BLaER1 (cell line): Measurements from ENCODE around the gene NEIL3.

Source experiments
- H3K27ac ChIP-seq: shearing (Covaris generic); formaldehyde crosslinking; 2 replicates; pipeline ENCODE4 v1.8.1; 2022
- H3K27me3 ChIP-seq: shearing (Covaris generic); formaldehyde crosslinking; 2 replicates; pipeline ENCODE4 v1.8.1; 2022
- H3K36me3 ChIP-seq: shearing (Covaris generic); formaldehyde crosslinking; 2 replicates; pipeline ENCODE4 v1.8.1; 2022
- H3K4me1 ChIP-seq: shearing (Covaris generic); formaldehyde crosslinking; 2 replicates; pipeline ENCODE4 v1.8.1; 2022
- H3K4me2 ChIP-seq: shearing (Covaris generic); formaldehyde crosslinking; 2 replicates; pipeline ENCODE4 v1.8.1; 2022
- H3K4me3 ChIP-seq: shearing (Covaris generic); formaldehyde crosslinking; 2 replicates; pipeline ENCODE4 v1.8.1; 2022
- H3K9ac ChIP-seq: shearing (Covaris generic); formaldehyde crosslinking; 2 replicates; pipeline ENCODE4 v1.8.1; 2022
- H3K9me3 ChIP-seq: shearing (Covaris generic); formaldehyde crosslinking; 2 replicates; pipeline ENCODE4 v1.8.1; 2022
- H4K20me1 ChIP-seq: shearing (Covaris generic); formaldehyde crosslinking; 2 replicates; pipeline ENCODE4 v1.8.1; 2022
- Cebpa-rat ChIP-seq: shearing (Covaris generic); IDR thresholded peaks from 2 replicates; pipeline ENCODE4 v1.8.1; 2022

Gene NEIL3

GRCh38 chr4:177356921-177357320 is 47.2 kb downstream of the NEIL3 start:
- H3K9ac ChIP-seq = no peak overlapping the region
- H3K4me3 ChIP-seq = no peak overlapping the region
- no peak overlapping the region for H3K4me2 ChIP-seq
- no peaks in the 10 kb centered on the region for H3K4me1 ChIP-seq
- no peak for TF ChIP-seq Cebpa-rat
- H3K27ac ChIP-seq = no peak overlapping the region
- no peaks in the 10 kb centered on the region for H3K9me3 ChIP-seq
- peaks cover 54% of the 10 kb centered on the region for H3K36me3 ChIP-seq
- no peaks in the 10 kb centered on the region for H3K27me3 ChIP-seq
- no peaks in the 10 kb centered on the region for H4K20me1 ChIP-seq

GRCh38 chr4:177367336-177367735 is 57.7 kb downstream of the NEIL3 start:
- no peaks in the 10 kb centered on the region for H3K27me3 ChIP-seq
- no peaks in the 10 kb centered on the region for H4K20me1 ChIP-seq
- no peak overlapping the region for H3K9ac ChIP-seq
- no peak for TF ChIP-seq Cebpa-rat
- H3K27ac ChIP-seq = no peak overlapping the region
- peaks cover 19% of the 10 kb centered on the region; the same call in 1 of the 2 replicates for H3K36me3 ChIP-seq
- H3K4me3 ChIP-seq = no peak overlapping the region
- H3K4me2 ChIP-seq = no peak overlapping the region
- H3K9me3 ChIP-seq = no peaks in the 10 kb centered on the region
- H3K4me1 ChIP-seq = no peaks in the 10 kb centered on the region

- Histone ChIP-seq H3K9ac (no peak overlapping the region), H4K20me1 (no peaks in the 10 kb centered on the region), H3K4me1 (no peaks in the 10 kb centered on the region), H3K4me2 (no peak overlapping the region), H3K27ac (no peak overlapping the region), H3K27me3 (no peaks in the 10 kb centered on the region), H3K36me3 (peaks cover 3% of the 10 kb centered on the region; the same call in 1 of the 2 replicates), H3K4me3 (no peak overlapping the region), H3K9me3 (no peaks in the 10 kb centered on the region)
- TF ChIP-seq Cebpa-rat = no peak
These were observed 59.7 kb downstream of the NEIL3 start for GRCh38 chr4:177369372-177369771.

GRCh38 chr4:177371461-177371860 is 61.8 kb downstream of the NEIL3 start:
- Histone ChIP-seq H3K36me3 (no peaks in the 10 kb centered on the region), H3K27ac (no peak overlapping the region), H4K20me1 (no peaks in the 10 kb centered on the region), H3K27me3 (no peaks in the 10 kb centered on the region), H3K9me3 (no peaks in the 10 kb centered on the region), H3K4me1 (no peaks in the 10 kb centered on the region), H3K4me3 (no peak overlapping the region), H3K9ac (no peak overlapping the region), H3K4me2 (no peak overlapping the region)
- no peak for TF ChIP-seq Cebpa-rat

GRCh38 chr4:177374966-177375365 is 65.3 kb downstream of the NEIL3 start:
- Histone ChIP-seq H3K9me3 (no peaks in the 10 kb centered on the region), H3K9ac (no peak overlapping the region), H4K20me1 (no peaks in the 10 kb centered on the region), H3K27me3 (no peaks in the 10 kb centered on the region), H3K27ac (no peak overlapping the region), H3K4me3 (no peak overlapping the region), H3K36me3 (no peaks in the 10 kb centered on the region), H3K4me1 (no peaks in the 10 kb centered on the region), H3K4me2 (no peak overlapping the region)
- no peak for TF ChIP-seq Cebpa-rat

GRCh38 chr4:177375372-177375771 is 65.7 kb downstream of the NEIL3 start:
- Histone ChIP-seq H3K4me2 (no peak overlapping the region), H3K36me3 (no peaks in the 10 kb centered on the region), H3K9me3 (no peaks in the 10 kb centered on the region), H3K4me3 (no peak overlapping the region), H3K9ac (no peak overlapping the region), H3K27me3 (no peaks in the 10 kb centered on the region), H4K20me1 (no peaks in the 10 kb centered on the region), H3K27ac (no peak overlapping the region), H3K4me1 (no peaks in the 10 kb centered on the region)
- no peak for TF ChIP-seq Cebpa-rat

- no peak overlapping the region for H3K9ac ChIP-seq
- no peak for TF ChIP-seq Cebpa-rat
- H3K4me1 ChIP-seq = no peaks in the 10 kb centered on the region
- H3K27me3 ChIP-seq = no peaks in the 10 kb centered on the region
- H3K4me3 ChIP-seq = no peak overlapping the region
- H3K27ac ChIP-seq = no peak overlapping the region
- H4K20me1 ChIP-seq = no peaks in the 10 kb centered on the region
- H3K4me2 ChIP-seq = no peak overlapping the region
- H3K36me3 ChIP-seq = no peaks in the 10 kb centered on the region
- no peaks in the 10 kb centered on the region for H3K9me3 ChIP-seq
These were observed 66.3 kb downstream of the NEIL3 start for GRCh38 chr4:177376024-177376423.

- Histone ChIP-seq H3K9me3 (no peaks in the 10 kb centered on the region), H3K36me3 (no peaks in the 10 kb centered on the region), H3K27ac (no peak overlapping the region), H3K27me3 (no peaks in the 10 kb centered on the region), H4K20me1 (no peaks in the 10 kb centered on the region), H3K4me3 (no peak overlapping the region), H3K9ac (no peak overlapping the region), H3K4me1 (no peaks in the 10 kb centered on the region), H3K4me2 (no peak overlapping the region)
- no peak for TF ChIP-seq Cebpa-rat
These were observed 71.1 kb downstream of the NEIL3 start for GRCh38 chr4:177380730-177381287.

- Histone ChIP-seq H3K36me3 (no peaks in the 10 kb centered on the region), H3K4me3 (no peak overlapping the region), H3K27ac (no peak overlapping the region), H3K9ac (no peak overlapping the region), H3K4me1 (no peaks in the 10 kb centered on the region), H3K27me3 (no peaks in the 10 kb centered on the region), H4K20me1 (no peaks in the 10 kb centered on the region), H3K9me3 (no peaks in the 10 kb centered on the region), H3K4me2 (no peak overlapping the region)
- TF ChIP-seq Cebpa-rat = no peak
These were observed 72.2 kb downstream of the NEIL3 start for GRCh38 chr4:177381762-177382310.

GRCh38 chr4:177384856-177385397 is 75.3 kb downstream of the NEIL3 start:
- no peak overlapping the region for H3K9ac ChIP-seq
- no peak overlapping the region for H3K27ac ChIP-seq
- no peaks in the 10 kb centered on the region for H3K27me3 ChIP-seq
- no peak overlapping the region for H3K4me2 ChIP-seq
- no peaks in the 10 kb centered on the region for H3K4me1 ChIP-seq
- no peaks in the 10 kb centered on the region for H3K9me3 ChIP-seq
- no peak overlapping the region for H3K4me3 ChIP-seq
- H4K20me1 ChIP-seq = no peaks in the 10 kb centered on the region
- TF ChIP-seq Cebpa-rat = no peak
- H3K36me3 ChIP-seq = no peaks in the 10 kb centered on the region
